ENCODE data around the gene GCSH. TPM values are rescaled to one million over a fixed set of nuclear protein-coding genes. Genes with fewer than 3 reads are reported as not detected.

The GCSH gene
- total RNA-seq, 1 donor from 2014 or later: 18.0 TPM

DNA sequence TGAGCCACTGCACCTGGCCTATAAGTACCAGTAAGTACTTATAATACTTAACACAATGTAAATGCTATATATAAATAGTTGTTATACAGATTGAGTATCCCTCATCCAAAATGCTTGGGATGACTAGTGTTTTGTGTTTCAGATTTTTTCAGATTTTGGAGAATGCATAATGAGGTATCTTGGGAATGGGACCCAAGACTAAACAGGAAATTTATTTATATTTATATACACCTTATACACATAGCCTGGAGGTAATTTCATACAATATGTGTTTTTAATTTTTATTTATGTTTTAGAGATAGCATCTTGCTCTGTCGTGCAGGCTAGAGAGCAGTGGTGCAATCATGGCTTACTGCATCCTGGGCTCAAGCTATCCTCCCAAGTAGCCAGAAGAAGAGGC, 9.8 kb upstream of the GCSH start:
- no peak for DNase-seq (ENCODE audit: low read depth in 2 of 2)

DNA sequence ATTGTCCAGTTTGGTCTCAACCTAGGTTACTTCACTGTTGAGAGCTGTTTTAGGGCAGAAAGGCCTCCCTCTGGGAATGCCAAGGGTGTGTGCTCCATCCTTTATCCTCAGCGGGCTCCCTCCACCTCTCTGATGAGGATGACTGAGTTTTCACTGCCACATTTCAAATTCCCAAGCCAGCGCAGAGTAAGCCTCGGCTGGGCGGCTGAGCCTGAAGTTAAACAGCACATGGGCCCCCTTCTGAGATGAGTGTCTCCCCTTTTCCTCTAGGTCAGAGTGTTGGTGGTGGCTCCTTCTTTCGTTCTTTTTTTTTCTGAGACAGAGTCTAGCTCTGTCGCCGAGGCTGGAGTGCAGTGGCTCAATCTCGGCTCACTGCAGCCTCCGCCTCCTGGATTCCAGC, 5.5 kb upstream of the GCSH start:
- no peak for DNase-seq (ENCODE audit: low read depth in 2 of 2)

DNA sequence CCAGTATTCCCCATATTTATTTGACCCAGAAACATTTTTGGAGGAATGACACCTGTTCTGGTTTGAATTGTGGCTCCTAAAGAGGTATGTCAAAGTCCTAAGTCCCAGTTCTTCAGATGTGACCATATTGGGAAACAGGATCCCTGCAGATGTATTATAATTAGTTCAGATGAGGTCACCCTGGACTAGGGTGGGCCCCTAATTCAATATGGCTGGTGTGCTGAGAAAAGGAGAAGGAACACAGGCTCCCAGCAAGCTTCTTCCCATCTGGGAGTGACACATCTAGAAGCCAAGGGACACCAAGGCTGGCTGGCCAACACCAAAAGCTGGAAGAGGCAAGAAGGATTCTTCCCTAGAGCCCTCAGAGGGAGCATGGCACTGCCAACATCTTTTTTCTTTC, 3.8 kb upstream of the GCSH start:
- DNase-seq (ENCODE audit: low read depth in 2 of 2): no peak

GRCh38 chr16:81097230-81097629, 1.0 kb upstream of the GCSH start:
- no peak for DNase-seq (ENCODE audit: low read depth in 2 of 2)

- DNase-seq (ENCODE audit: low read depth in 2 of 2): no peak
These were observed 567 bp upstream of the GCSH start for GRCh38 chr16:81096715-81097208.

DNA sequence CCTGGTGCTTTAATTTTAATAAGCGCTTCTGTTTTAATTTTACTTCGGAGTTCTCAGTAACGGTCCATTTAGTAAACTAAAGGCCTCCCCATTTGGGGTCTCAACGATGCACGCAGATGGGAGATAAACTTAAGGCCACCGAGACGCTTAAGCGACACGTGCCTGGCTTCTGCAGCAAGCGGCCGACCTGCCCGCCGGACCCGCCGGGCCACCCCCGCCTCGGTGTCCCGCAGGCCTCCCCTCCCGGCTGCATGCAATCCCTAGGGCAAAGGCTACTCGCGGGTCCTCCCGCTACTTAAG, 592 bp downstream of the GCSH start:
- DNase-seq (ENCODE audit: low read depth in 2 of 2): no peak

DNA sequence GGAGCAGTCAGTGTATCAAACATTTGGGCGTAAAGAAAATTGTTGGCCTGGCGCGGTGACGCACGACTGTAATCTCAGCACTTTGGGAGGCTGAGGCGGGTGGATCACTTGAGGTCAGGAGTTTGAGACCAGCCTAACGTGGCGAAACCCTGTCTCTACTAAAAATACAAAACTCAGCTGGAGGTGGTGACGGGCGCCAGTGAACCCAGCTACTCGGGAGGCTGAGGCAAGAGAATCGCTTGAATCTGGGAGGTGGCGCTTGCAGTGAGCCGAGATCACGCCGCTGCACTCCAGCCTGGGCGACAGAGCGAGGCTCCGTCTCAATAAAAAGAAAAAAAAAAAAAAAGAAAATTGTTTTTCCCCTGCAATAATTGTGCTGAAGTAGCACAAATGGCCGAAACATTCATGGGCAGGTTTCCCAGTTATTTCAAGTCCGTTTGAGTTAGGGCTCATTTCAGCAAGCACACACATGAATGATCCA, 1.4 kb downstream of the GCSH start:
- peak in 1 of 2 donors; percentile 20 for DNase-seq (ENCODE audit: low read depth in 2 of 2)

DNA sequence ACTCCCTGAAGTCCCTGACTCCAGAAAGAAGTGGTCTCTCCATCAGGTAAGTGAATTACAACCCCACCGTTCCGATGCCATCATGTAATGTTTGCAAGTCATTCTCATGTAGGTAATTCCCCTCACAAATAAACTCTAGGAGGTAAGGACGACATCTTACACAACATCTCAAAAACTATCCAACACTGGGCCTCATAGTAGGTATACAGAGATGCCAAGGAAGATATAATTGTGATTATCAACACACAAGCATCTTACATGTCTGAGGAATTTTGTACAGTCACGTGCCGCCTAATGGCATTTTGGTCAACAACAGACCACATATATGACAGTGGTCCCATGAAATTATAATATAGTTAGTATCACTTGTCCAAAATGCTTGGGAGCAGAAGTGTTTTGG, 7.4 kb downstream of the GCSH start:
- no peak for DNase-seq (ENCODE audit: low read depth in 2 of 2)

GRCh38 chr16:81081014-81081413, 15.2 kb downstream of the GCSH start:
- no peak for DNase-seq (ENCODE audit: low read depth in 2 of 2)

DNA sequence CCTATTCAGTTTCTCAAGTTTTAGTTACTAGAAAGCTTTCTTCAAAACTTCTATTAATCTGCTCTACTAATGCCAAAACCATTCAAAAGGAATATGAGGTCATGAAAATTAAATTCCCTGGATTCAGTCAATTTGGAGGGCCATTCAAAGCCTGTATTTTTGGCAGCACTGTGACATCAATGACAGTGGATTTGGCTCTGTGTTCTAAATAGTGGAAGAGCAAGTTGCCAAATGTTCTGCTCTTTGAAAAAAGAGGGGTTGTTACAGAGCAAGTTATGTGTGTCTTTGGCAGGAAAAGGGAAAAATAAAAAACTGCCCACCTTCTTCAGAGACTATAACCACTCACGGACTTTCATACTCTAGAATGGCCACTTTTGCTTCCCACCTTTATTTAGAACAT, 16.0 kb downstream of the GCSH start:
- DNase-seq (ENCODE audit: low read depth in 2 of 2): no peak

GRCh38 chr16:81077076-81077940, 18.9 kb downstream of the GCSH start, which contains the start of gene C16orf46:
TSS of gene C16orf46 (minus strand) at chr16:81077238. CDS start at chr16:81063955, 13,283 bp downstream.
- DNase-seq (ENCODE audit: low read depth in 2 of 2): peak; percentile 91 to 97

DNA sequence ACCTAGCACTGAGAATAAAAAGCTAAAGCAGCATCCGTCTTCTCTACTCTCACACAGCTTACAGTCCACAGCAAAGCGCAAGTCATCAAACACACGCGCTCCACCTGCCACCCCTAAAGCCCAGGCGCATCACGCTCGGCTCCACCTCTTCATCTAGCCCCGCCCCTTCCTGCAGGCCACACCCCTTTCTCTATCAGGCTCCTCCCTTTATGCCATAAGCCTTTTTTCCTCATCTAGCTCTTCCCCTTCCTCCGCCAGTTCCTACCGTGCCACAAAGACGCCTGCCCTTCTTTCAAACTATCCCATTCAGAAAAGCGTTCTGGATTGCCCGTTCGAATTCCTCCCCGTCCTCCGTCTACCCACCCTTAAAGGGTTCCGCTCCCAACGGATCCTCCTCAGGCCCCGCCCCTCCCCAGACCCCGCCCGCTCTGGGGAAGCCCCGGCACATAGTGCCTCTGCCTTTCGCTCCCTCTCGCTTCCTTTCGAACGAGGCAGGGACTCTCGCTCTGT, 19.6 kb downstream of the GCSH start:
- DNase-seq (ENCODE audit: low read depth in 2 of 2): peak; percentile 67 to 85

DNA sequence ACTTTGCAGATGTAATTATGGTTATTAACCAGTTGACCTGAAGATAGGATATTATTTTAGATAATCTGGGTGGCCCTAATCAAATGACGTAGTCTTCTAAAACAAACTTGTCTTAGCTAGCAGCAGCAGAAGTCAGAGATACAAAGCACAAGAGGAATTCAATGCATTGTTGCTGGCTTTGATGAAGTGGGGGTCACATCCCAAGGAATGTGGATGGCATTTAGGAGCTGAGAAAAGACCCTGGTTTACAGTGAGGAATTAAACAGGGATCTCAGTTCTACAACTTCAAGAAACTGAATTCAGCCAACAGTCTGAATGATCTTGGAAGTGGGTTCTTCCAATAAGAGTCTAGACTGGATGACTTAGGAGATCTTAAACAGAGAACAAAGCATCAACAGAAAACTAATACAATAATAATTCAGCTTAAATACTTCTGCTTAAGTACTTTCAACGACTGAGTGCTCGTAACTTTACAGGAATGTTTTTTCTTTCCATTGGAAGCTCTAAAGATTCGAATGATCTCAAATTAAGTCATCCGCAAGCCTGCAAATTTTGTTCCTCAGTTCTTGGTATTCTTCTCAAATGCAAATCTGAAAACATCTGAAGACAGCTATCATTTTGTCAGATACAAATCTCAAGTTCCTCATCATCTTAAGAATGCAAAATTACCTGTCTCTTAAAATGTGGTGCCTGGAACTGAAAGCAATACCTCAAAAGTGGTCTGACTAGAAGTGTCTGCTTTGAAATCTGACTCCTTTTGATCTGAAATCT, 22.4 kb downstream of the GCSH start:
- DNase-seq (ENCODE audit: low read depth in 2 of 2): no peak

DNA sequence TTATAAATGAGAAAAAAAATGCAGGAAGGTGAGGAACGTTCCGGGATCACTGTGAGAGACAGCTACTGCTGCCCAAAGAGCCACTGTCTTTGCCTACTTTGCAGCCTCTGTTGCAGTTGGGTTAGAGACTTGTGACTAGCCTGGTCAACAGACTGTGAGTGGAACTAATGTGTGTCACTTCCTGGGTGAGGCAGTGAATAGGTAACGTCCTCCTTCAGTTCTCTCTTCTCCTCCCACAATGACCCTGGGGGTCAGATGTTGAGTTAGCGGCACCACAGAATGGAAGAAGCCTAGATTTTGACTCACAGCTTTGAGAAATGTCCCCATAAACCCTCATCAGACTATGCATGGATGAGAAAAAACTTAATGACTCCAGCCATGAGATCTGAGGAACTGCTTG, 24.4 kb downstream of the GCSH start:
- no peak for DNase-seq (ENCODE audit: low read depth in 2 of 2)

- DNase-seq (ENCODE audit: low read depth in 2 of 2): no peak
These were observed 25.2 kb downstream of the GCSH start for GRCh38 chr16:81070979-81071378.

DNA sequence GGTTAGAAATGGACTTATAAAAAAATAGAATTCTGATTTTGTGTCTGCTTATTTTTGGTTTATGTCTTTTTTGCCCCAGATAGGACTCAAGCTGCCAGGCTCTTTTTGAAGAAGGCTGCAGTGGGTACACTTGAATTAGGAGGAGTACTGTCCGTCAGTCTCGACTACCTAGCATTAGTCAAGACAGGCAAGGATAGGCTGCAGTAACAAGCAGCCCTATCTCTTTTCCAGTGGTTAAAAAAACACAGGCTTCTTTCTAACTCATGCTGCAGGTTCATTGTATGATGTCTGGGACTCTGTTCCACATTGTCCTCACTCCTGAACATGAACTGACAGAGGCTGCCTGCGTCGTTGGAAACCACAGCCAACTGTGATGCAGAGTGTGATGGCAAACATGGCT, 27.1 kb downstream of the GCSH start:
- no peak for DNase-seq (ENCODE audit: low read depth in 2 of 2)

DNA sequence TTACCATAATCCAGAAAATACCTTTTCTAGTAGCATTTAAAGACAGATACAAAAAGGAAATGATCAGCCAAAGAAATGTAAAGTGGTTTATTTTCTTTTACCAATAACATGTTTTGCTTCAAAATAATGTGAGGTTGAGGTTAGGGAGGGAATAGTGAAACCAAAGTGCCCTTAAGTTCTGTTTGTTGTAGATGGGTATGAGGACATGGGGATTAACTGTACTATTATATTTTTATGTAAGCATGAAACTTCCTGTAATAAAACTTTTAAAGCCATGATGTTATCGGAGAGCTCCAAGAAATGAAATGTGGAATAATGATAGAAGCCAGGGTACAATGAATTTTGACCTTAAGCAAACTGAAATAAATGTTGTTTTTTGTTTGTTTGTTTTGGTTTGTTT, 29.0 kb downstream of the GCSH start:
- DNase-seq (ENCODE audit: low read depth in 2 of 2): no peak

- no peak for DNase-seq (ENCODE audit: low read depth in 2 of 2)
These were observed 29.5 kb downstream of the GCSH start for GRCh38 chr16:81066681-81067080.

DNA sequence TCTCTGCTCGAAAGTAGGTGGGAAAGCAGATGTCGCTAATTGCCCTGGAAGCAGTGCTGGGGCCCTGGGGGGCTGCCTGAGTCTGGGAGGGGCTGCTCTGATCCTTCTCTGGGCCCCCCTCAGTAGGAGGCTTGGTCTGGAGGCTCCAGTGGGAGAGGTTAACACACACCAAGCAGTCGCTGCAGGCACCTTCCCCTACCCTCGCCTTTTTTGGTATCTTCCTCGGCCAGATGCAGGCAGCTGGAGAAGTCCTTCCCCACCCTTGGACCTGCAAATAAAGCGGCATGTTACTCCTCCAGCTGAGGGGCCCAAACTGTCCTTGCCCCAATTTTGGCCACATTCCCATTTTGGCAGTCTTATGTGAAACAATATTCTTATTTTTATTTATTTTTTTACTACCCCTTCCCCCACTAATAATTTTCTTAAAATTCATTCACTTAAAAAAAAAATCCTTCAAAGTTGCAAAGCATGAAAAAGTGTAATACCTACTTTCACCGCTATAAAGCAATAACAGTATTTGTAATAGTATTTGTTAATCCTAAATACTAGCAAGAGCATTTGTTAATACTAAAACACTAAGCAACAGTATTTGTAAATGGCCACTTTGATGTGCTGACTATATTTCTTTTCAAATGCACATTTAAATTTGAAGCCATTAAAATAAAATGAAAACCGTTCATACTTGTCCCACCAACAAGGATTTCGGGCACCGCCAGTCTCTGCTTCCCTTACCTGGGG, 34.2 kb downstream of the GCSH start:
- no peak for DNase-seq (ENCODE audit: low read depth in 2 of 2)

GRCh38 chr16:81061307-81061640, 34.9 kb downstream of the GCSH start:
- no peak for DNase-seq (ENCODE audit: low read depth in 2 of 2)

GRCh38 chr16:81060576-81061306, 35.5 kb downstream of the GCSH start:
- no peak for DNase-seq (ENCODE audit: low read depth in 2 of 2)
